COLO829 (cell line): Measurements from ENCODE around the gene IDUA.

ENCODE experiments used
- DNase-seq: peaks from one replicate; pipeline ENCODE4 v3.0.0; 2012; ENCODE audit warnings: low spot score

IDUA gene

DNA sequence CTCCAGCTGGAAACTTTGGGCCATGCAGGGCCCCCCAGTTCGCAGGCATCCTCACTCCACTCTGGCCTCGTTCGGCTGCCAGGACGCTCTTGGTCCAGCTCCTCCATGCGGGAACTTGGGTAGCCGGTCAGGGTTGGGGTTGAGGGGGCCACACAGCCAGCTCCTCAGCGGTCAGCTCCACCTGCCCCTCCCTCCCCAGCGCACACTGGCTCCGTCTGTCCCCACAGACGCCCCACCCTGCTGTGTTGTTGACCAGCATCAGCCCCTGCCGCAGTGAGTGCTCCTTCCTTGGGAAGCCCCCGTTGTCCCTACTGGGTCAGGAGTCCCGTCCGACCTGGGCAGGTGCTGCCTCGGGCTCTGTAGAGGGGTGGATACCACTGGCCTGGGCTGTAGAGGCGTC lies 30.4 kb downstream of the IDUA start:
- DNase-seq: no peak

DNA sequence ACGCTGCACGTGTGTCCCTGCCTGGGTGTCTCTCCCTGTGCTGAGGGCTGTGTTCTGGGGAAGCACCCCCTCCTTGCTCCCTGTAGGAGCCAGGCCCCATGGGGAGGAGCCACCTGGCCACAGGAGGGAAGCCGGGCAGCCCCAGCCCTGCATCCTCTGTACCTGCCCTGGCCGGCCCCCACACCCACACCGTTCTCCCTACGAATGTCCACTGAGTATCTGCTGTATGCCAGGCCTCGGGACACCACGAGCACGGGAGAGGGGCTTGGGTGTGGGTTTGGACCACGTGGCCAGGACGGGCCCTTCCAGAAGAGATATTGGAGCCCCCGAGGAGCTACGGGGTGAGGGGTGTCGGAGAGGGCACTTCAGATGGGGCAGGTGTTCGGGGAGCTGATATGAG lies 30.9 kb downstream of the IDUA start:
- DNase-seq: no peak

DNA sequence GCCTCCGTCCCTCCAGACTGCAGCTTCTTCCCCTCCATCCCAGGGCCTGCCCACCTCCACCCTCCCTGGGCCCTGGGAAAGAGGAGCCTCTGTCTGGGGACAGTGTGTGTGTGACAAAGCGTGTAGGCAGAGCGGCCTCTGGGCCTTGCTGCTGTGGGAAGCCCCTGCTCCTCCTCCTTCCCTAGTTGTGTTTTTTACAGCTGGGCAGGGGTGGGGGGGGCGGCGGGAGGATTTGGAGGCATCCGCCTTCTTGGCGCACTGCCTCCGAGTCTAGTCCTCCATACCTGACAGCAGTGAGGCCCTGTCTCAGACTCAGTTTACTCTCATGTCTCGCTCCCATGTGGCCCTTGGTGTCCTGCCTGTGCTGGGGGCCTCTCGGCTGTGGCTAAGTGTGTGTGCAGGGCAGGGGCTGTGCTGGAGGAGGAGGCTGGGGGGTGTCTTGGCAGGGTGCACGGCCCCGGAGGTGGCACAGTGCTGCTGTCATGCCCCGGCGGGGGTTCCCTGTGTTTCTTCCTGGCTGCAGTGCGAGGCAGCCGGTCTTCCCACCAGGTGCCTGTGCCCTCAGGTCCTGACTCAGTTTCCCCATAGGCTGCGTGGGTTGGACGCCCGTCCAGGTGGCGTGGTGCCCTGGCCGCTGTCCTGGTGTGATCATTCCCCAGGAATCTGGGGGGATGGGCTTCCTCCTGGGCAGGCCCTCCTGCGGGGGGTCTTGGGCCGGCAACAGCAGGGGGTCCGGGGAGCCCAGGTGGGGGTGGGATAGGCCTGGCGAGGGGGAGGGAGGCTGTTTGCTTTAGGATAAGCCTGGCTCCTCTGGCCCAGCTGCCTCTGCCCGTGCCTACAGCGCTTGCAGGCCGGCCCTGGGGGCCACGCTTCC lies 31.5 kb downstream of the IDUA start:
- DNase-seq: no peak

DNA sequence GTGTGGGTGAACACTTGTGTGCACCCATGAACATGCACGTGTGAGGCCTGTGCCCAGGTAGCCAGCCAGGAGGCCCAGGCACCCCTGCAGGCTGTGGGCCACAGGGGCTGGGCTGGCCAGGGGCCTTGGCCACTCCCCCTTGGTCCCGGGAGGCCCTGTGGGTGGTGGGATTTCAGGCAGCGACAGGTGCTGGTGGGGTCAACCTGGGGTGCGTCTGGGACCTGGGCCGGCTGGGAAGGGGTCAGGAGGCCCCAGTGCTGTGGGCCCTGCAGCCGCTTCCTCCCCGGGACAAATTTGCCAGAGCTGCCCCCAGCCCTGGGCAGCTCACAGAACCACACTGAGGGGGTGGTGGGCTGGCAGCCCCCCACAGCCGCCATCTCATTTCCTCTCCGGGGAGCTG lies 32.5 kb downstream of the IDUA start:
- DNase-seq: no peak

DNA sequence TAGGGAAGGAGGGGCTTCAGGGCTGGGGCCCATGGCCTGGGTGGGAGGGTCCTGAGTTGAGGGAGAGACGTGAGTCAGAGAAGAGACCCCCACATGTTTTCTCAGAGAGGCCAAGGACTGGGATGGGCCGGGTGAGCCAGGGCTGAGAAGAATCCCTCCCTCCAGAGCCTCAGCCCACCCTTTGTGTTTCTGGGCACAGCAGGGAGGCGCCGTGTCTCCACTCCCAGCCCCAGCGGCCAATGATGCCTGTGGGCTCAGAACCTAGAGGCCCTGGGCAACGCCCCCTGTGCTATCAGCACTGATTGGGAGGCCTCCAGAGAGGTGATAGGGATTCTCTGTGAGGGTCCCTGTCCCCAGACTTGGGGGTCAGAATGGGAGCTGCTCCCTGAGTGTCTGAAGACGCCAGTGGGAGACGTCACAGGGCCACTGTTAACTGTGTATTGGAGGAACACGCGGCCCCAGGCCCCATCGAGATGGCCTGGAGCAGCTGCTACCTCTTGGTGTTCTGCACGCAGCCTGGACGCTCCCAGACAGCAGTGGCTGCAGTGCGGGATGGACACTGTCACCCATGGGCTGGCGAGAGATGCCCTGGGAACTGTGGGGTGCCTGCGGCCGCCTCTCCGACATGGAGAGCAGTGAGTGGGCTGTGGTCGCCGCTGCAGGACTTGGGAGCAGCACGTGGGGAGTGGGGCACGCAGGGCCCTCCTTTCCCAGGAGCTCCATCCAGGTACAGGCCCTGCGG lies 33.1 kb downstream of the IDUA start:
- DNase-seq: no peak

DNA sequence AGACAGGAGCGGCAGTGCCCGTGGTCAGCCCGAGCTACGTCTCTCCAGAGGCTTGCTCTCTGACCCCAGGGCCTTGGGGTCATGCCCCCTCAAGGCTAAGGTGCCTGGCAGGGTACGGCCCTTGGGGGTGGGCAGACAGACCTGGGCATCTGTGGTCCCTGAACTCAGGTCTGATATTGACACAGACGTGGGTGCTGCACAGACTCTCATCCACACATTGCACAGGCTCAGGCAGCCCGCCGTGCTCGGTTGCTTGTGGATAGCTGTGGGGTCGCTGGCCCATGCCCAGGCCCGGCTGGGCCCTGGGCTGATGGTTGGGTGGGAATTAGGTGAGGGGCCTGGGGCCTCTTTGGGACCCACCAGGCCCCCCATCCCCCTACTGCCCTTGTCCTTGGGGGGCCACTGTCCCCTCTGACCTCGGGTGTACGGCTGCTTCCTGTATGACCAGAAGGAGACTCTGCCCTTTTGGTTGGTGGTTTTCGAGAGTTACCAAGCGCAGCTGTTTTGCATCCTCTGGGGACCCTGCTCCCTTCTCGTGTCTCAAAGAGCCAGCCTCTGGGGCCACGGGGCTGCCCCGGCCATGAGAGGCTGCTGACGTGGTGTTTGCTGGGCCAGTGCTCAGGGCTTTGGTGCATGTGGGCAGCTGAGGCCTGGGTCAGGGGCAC lies 34.7 kb downstream of the IDUA start:
- DNase-seq: no peak

DNA sequence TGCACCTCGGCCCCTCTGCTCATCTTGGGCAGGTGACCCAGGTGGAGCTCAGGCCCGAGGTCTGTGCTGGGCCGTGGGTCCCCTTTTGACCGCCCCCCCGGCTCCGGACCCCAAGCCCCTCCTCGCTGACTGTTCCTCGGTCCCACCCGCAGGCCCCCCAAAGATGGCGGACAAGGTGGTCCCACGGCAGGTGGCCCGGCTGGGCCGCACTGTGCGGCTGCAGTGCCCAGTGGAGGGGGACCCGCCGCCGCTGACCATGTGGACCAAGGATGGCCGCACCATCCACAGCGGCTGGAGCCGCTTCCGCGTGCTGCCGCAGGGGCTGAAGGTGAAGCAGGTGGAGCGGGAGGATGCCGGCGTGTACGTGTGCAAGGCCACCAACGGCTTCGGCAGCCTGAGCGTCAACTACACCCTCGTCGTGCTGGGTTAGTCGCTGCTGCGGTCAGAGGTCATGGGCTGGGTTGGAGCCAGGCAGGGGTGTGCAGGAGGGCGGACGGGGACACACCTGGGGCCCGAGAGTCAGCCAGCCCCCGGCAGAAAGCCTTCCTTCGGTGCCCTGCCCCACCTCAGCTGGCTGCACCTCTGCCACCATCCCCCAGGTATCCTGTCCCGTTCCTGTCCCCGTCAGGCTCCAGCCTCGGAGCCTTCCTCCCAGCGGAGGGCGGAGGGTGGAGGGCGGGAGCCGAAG lies 35.4 kb downstream of the IDUA start:
- no peak for DNase-seq

DNA sequence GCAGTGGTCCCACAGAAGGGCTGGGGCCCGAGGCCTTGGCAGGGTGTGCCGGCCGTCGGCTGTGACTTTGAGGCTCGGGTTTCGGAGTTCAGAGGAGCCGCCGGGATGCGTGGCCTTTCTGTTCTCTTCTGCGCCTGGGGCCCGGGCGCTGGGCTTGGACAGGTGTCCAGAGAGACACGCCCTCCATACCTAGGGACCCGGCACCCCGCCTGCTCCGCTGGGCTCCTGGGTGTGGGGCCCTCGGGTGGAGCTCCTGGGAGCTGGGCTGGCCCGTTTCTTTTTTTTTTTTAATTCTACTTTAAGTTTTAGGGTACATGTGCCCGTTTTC lies 35.9 kb downstream of the IDUA start:
- DNase-seq: no peak

DNA sequence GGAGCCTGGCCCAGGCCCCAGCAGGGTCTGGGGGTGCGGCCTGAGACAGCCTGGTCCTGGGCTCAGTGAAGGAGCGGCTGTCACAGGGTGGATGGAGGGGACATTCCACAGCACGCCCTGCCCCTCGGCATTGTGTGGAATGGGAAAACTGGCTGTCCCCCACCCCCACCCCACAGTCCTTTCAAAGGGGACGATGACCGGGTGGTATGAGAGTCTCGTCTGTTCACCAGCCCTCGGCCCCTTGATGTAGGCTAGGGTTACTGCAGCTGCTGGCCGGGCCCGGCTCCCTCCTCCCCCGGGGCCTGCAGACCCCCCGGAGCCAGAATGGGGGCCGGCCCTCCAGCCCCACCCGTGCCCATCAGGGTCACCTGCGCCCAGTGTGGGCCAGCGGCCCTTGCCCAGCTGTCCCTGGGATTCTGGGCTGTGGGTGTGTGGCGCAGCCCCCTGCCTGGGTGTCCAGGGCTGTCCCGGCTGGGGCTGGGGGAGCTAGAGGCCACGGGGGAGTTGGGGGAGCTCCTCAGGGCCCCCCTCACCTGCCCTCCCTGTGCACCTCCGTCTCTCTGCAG lies 36.3 kb downstream of the IDUA start:
- DNase-seq: no peak

DNA sequence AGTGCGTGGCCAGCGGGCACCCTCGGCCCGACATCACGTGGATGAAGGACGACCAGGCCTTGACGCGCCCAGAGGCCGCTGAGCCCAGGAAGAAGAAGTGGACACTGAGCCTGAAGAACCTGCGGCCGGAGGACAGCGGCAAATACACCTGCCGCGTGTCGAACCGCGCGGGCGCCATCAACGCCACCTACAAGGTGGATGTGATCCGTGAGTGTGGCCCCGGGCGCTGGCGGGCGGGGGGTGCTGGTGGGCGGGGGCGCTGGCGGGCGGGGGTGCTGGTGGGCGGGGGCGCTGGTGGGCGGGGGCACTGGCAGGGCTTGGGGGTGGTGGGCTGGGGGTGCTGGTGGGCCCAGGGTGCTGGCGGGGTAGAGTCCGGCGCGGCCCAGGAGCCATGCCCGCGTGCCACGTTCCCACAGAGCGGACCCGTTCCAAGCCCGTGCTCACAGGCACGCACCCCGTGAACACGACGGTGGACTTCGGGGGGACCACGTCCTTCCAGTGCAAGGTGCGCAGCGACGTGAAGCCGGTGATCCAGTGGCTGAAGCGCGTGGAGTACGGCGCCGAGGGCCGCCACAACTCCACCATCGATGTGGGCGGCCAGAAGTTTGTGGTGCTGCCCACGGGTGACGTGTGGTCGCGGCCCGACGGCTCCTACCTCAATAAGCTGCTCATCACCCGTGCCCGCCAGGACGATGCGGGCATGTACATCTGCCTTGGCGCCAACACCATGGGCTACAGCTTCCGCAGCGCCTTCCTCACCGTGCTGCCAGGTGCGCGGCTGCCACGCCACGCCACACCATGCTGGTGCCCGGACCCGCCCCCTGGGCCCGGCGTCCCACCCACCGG lies 37.3 kb downstream of the IDUA start:
- DNase-seq: no peak

DNA sequence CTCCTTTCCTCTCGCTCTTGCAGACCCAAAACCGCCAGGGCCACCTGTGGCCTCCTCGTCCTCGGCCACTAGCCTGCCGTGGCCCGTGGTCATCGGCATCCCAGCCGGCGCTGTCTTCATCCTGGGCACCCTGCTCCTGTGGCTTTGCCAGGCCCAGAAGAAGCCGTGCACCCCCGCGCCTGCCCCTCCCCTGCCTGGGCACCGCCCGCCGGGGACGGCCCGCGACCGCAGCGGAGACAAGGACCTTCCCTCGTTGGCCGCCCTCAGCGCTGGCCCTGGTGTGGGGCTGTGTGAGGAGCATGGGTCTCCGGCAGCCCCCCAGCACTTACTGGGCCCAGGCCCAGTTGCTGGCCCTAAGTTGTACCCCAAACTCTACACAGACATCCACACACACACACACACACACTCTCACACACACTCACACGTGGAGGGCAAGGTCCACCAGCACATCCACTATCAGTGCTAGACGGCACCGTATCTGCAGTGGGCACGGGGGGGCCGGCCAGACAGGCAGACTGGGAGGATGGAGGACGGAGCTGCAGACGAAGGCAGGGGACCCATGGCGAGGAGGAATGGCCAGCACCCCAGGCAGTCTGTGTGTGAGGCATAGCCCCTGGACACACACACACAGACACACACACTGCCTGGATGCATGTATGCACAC lies 38.2 kb downstream of the IDUA start:
- DNase-seq: no peak

DNA sequence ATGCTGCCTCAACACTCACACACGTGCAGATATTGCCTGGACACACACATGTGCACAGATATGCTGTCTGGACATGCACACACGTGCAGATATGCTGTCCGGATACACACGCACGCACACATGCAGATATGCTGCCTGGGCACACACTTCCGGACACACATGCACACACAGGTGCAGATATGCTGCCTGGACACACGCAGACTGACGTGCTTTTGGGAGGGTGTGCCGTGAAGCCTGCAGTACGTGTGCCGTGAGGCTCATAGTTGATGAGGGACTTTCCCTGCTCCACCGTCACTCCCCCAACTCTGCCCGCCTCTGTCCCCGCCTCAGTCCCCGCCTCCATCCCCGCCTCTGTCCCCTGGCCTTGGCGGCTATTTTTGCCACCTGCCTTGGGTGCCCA lies 39.3 kb downstream of the IDUA start:
- no peak for DNase-seq

DNA sequence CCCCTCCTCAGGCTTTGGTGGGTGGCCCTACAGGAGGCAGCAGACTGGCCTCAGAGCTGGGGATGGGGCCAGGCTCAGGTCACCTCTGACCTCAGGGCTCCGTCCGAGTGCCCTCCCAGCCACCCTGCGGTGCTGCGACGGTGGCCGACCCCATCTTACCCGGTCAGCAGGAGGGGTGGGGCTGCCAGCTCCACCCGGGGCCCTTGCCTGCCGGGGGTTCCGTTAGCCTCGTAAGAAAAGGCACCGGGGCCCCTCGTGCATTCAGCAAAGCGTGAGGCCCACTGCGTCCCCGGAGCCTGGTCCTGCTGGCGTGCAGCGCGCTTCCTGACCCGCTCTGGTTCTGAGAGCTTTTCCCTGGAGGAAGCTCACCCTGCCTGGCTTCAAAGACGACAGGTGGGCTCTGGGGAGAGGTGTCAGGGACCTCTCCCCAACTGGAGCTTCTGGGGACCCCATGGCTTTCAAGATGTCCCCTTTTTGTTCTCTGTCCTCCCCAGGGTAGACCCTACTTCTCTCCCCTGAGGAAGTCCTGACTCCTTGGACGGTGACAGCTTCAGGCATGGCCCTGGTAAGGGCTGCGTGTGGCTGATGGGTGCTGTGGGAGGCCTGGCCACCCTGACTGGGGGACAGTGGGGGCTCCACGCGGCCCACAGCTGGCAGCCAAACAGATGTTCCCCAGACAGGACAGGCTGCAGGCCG lies 40.5 kb downstream of the IDUA start:
- no peak for DNase-seq

DNA sequence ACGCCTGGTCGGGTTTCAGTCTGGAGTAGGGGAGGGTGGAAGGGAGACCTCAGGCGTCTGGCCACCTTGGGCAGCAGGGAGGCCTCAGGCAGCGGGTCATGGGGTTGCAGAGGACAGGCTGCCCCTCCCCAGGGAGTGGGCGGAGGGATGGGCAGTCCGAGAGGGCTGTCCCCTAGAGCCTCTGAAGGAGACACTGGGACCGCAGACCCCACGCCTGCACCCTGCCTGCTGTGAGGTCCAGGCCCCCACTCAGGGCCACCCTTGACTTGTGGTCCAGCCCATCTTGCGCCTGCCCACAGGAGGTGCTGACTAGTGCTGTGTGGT lies 41.0 kb downstream of the IDUA start:
- no peak for DNase-seq

DNA sequence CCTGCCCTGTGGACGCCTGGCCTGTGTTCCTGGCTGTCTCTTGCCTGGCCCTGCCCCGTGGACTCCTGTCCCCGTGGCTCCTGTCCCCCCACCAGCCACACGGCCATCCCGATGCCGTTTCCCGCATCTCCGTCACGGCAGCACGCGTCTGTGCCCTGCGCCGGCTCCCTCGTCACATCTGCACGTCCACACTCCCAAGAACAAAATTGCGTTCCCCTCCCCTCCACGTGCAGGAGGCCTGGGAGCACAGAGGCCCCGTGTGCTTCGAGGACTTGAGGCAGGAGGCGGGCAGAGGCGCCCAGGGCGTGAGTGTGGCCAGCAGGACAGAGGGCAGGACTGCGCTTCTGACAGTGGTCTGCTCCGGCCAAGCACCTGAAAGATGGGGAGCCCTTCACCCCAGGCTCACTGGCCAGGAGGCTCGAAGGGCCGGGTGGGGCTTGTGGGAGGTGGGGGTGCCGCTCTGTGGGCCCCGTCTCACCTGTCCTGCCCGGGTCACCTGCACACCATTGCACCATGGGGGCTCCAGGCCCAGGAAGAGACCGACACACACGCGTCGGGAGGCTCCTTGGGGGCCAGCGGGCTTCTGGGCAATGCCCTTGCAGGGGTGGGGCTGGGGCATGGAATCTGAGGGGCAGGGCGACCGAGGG lies 41.9 kb downstream of the IDUA start:
- DNase-seq: no peak

DNA sequence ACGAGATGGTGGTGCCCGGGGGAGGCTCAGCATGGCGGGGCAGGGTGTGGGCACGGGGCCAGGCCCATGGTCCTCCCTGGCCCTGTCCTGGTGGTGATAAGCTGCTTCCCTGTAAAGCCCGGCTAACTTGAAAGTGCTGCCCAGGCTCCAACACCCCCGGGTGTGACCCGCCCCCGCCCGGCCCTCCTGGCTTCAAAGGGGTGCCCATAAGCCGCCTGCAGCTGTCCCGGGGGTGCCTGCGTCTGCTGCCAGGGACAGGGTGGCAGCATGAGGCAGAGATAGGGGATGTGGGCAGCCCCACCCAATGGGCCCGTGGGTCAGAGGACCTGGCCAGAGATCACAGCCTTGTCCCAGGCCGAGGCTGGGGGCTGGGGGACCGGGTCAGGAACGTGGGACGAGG lies 42.7 kb downstream of the IDUA start:
- DNase-seq: no peak

DNA sequence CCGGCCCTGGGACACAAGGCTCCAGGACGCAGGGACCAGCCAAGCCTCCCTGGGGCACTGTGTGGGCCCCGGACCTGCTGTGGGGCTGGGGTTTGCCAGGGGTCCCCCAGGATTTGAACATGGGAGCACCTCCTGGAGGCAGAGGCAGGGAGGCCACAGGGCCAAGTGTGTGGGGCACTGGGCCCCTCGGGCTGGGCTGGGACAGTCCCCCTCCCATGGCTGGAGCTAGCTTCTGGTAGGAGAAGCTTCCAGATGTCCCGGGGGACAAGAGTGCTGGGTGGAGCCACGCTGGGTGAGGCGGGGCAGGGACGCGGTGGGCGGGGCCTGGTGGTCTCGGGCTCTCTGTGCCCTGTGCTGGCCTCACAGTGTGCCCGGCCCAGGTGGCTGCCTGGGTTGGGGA lies 43.2 kb downstream of the IDUA start:
- no peak for DNase-seq

DNA sequence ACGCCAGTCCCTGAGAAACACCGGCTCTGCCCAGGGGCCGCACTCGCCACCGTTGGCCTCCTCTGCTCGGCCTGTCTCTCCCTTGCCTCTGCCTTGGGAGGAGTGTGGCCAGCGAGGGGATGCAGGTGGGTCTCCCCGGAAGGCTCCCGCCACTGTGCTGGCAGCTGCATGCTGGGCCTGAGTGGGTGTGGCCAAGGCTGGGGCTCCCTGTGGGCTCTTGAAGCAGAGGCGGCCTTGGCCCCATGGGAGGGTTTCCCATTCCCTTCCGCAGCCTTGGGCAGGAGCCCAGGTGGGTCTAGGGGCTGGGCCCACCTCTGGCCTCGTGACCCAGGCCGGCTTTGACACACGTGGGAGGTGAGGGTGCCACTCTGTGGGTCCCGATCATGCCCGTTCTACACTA lies 43.7 kb downstream of the IDUA start:
- no peak for DNase-seq

DNA sequence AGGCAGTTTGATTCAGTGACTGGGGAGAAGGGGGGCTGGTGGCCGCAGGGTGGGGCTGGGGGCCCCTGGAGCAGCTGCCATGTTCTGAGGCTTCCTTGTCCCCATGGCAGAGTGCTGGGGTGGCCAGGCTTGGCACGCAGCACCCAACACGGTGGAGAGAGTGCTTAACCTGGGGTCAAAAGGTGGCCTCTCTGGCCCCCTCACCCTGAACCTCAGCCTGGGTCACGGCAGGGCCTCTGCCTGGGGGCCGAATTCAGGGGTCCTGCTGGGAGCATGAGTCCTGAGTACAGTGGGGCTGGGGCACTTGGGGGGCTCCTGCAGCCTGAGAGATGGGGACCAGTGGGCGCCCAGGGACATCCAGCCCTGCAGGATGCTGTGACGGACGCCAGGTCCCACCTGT lies 44.5 kb downstream of the IDUA start:
- no peak for DNase-seq
